Measurements from ENCODE around the gene CBX3. TPM values are rescaled to one million over a fixed set of nuclear protein-coding genes. Genes with fewer than 3 reads are reported as not detected.

Gene CBX3
- total RNA-seq, 4 donors from 2014 or later: 42.0 to 60.1 (median 48.8) TPM

GRCh38 chr7:26202019-26202990 lies 760 bp downstream of the CBX3 start:
- ATAC-seq: peak; percentile 5 to 7
- TF ChIP-seq POLR2A (IDR thresholded peaks at IDR 0.05): no peak
- TF ChIP-seq CTCF (IDR thresholded peaks at IDR 0.05 in 4 of 5, conservative IDR thresholded peaks at IDR 0.05 in 1 of 5): no peak
- Histone ChIP-seq H3K27ac (peak overlapping the region; percentile 97 to 100 (median 98)), H3K9me3 (no peaks in the 10 kb centered on the region), H3K4me1 (peaks cover 23 to 33% of the 10 kb centered on the region in 2 donors), H3K27me3 (no peaks in the 10 kb centered on the region), H3K4me3 (peak overlapping the region; percentile 79 to 95 (median 94)), H3K36me3 (peaks cover 0 to 15% of the 10 kb centered on the region in 2 donors)
- intact Hi-C loops (cut with DNase I; ENCODE audit: low total_unique reads) (loop anchor here (5.0 to 10.0 kb wide), 5 partner anchors 165 to 1460 kb away; partner anchors contain the start of genes HIBADH and SKAP2), in situ Hi-C loops (cut with MboI; ENCODE audit: low sequenced_read_pairs in 4 of 4) (loop anchor here in 2 of 4 donors (10.0 to 25.0 kb wide), 4 partner anchors 315 to 960 kb away; partner anchors contain the start of genes HOXA10 (in 1 of the 2), HOXA3 (in 1 of the 2), HOXA7 (in 1 of the 2) and HOXA9 (in 1 of the 2))
- peak; percentile 21 to 52 for DNase-seq

- intact Hi-C loops (cut with DNase I; ENCODE audit: low total_unique reads) (loop anchor here (5.0 to 10.0 kb wide), 5 partner anchors 164 to 1459 kb away; partner anchors contain the start of genes HIBADH and SKAP2), in situ Hi-C loops (cut with MboI; ENCODE audit: low sequenced_read_pairs in 4 of 4) (loop anchor here in 2 of 4 donors (10.0 to 25.0 kb wide), 4 partner anchors 316 to 959 kb away; partner anchors contain the start of genes HOXA10 (in 1 of the 2), HOXA3 (in 1 of the 2), HOXA7 (in 1 of the 2) and HOXA9 (in 1 of the 2))
- peak overlapping the region; percentile 79 to 95 (median 94) for H3K4me3 ChIP-seq
- peak overlapping the region; percentile 97 to 100 (median 98) for H3K27ac ChIP-seq
- ATAC-seq (no peak), DNase-seq (no peak)
- H3K27me3 ChIP-seq: no peaks in the 10 kb centered on the region
- H3K4me1 ChIP-seq: peaks cover 16 to 26% of the 10 kb centered on the region in 2 donors
- no peaks in the 10 kb centered on the region for H3K9me3 ChIP-seq
- TF ChIP-seq CTCF (IDR thresholded peaks at IDR 0.05 in 4 of 5, conservative IDR thresholded peaks at IDR 0.05 in 1 of 5) (no peak), POLR2A (IDR thresholded peaks at IDR 0.05) (no peak)
- peaks cover 0 to 19% of the 10 kb centered on the region in 2 donors for H3K36me3 ChIP-seq
Measured at GRCh38 chr7:26203016-26203415, 1.5 kb downstream of the CBX3 start.

- TF ChIP-seq POLR2A (IDR thresholded peaks at IDR 0.05) (no peak), CTCF (IDR thresholded peaks at IDR 0.05 in 4 of 5, conservative IDR thresholded peaks at IDR 0.05 in 1 of 5) (no peak)
- peaks cover 10 to 22% of the 10 kb centered on the region in 2 donors for H3K4me1 ChIP-seq
- in situ Hi-C loops (cut with MboI; ENCODE audit: low sequenced_read_pairs in 4 of 4) (loop anchor here in 2 of 4 donors (10.0 to 25.0 kb wide), 4 partner anchors 321 to 954 kb away; partner anchors contain the start of genes HOXA10 (in 1 of the 2), HOXA3 (in 1 of the 2), HOXA7 (in 1 of the 2) and HOXA9 (in 1 of the 2)), intact Hi-C loops (cut with DNase I; ENCODE audit: low total_unique reads) (loop anchor here (10.0 kb wide), 1 partner anchor 657 kb away; the partner anchor contains the start of gene SKAP2)
- peaks cover 2 to 51% of the 10 kb centered on the region in 2 donors for H3K36me3 ChIP-seq
- no peaks in the 10 kb centered on the region for H3K9me3 ChIP-seq
- DNase-seq (no peak), ATAC-seq (no peak)
- H3K4me3 ChIP-seq: no peak overlapping the region
- H3K27me3 ChIP-seq: no peaks in the 10 kb centered on the region
- H3K27ac ChIP-seq: no peak overlapping the region
Measured at GRCh38 chr7:26208040-26208439, 6.5 kb downstream of the CBX3 start.

GRCh38 chr7:26212921-26213718 lies 11.6 kb downstream of the CBX3 start:
- Histone ChIP-seq H3K36me3 (peaks cover 2 to 32% of the 10 kb centered on the region in 2 donors), H3K4me1 (no peaks in the 10 kb centered on the region), H3K4me3 (no peak overlapping the region), H3K27ac (no peak overlapping the region), H3K27me3 (no peaks in the 10 kb centered on the region), H3K9me3 (no peaks in the 10 kb centered on the region)
- in situ Hi-C loops (cut with MboI; ENCODE audit: low sequenced_read_pairs in 4 of 4) (loop anchor here in 2 of 4 donors (25.0 kb wide), 3 partner anchors 326 to 949 kb away; partner anchors contain the start of genes HOXA10 (in 1 of the 2), HOXA3 (in 1 of the 2), HOXA7 (in 1 of the 2) and HOXA9 (in 1 of the 2)), intact Hi-C loops (cut with DNase I; ENCODE audit: low total_unique reads) (no loop called here)
- no peak for DNase-seq
- ATAC-seq: peak in 1 of 2 donors; percentile 27
- TF ChIP-seq CTCF (IDR thresholded peaks at IDR 0.05 in 4 of 5, conservative IDR thresholded peaks at IDR 0.05 in 1 of 5) (no peak), POLR2A (IDR thresholded peaks at IDR 0.05) (no peak)
